ENCODE measurements around the gene AGBL3. TPM values are rescaled to one million over a fixed set of nuclear protein-coding genes. Genes with fewer than 3 reads are reported as not detected.

Gene AGBL3
- total RNA-seq, 2 experiments from 2014 or later = 2.2 to 2.5 TPM

GRCh38 chr7:135001390-135002165 lies 15.3 kb downstream of the AGBL3 start:
- Histone ChIP-seq H3K27me3 (ENCODE audit: control insufficient read depth in 1 of 2, insufficient read depth in 2 of 2, low read length in 2 of 2) (no peaks in the 10 kb centered on the region), H3K9me3 (ENCODE audit: control insufficient read depth in 1 of 2, insufficient read depth in 1 of 2, low read length in 2 of 2) (no peaks in the 10 kb centered on the region), H3K4me1 (ENCODE audit: insufficient read depth, low read length) (no peaks in the 10 kb centered on the region), H3K36me3 (ENCODE audit: insufficient read depth, low read length) (no peaks in the 10 kb centered on the region), H3K27ac (ENCODE audit: low read depth in 1 of 2, low read length in 2 of 2) (no peak overlapping the region), H3K4me3 (ENCODE audit: low read length) (no peak overlapping the region)
- DNase-seq (no peak), ATAC-seq (ENCODE audit: poor library complexity) (no peak)
- intact Hi-C loops (cut with DNase I, micrococcal nuclease) = no loop called here
- H3K36me3 Mint-ChIP-seq (ENCODE audit: low read depth) = peaks cover 19% of the 10 kb centered on the region
- POLR2A ChIA-PET = no interaction called here
- H3K27me3 Mint-ChIP-seq = no peaks in the 10 kb centered on the region
- peaks cover 2% of the 10 kb centered on the region for H3K9me3 Mint-ChIP-seq
- H3K27ac Mint-ChIP-seq = no peak overlapping the region
- TF ChIP-seq CTCF (IDR thresholded peaks at IDR 0.05) = no peak
- no peak overlapping the region for H3K4me3 Mint-ChIP-seq
- CTCF ChIA-PET = no interaction called here
- peaks cover 3% of the 10 kb centered on the region for H3K4me1 Mint-ChIP-seq (ENCODE audit: low read depth)

- CTCF ChIA-PET = no interaction called here
These were observed 25.9 kb downstream of the AGBL3 start for GRCh38 chr7:135012229-135012628.

GRCh38 chr7:135023622-135024021 lies 37.3 kb downstream of the AGBL3 start:
- H3K27ac Mint-ChIP-seq = no peak overlapping the region
- peaks cover 5 to 8% of the 10 kb centered on the region in 2 experiments for H3K9me3 ChIP-seq (ENCODE audit: control insufficient read depth in 1 of 2, insufficient read depth in 1 of 2, low read length in 2 of 2)
- no peak overlapping the region for H3K4me3 Mint-ChIP-seq
- intact Hi-C loops (cut with DNase I, micrococcal nuclease) = no loop called here
- ChIA-PET CTCF (no interaction called here), POLR2A (no interaction called here)
- peaks cover 12% of the 10 kb centered on the region for H3K9me3 Mint-ChIP-seq
- no peak for TF ChIP-seq CTCF (IDR thresholded peaks at IDR 0.05)
- no peak overlapping the region for H3K4me3 ChIP-seq (ENCODE audit: low read length)
- peaks cover 5% of the 10 kb centered on the region for H3K36me3 Mint-ChIP-seq (ENCODE audit: low read depth)
- DNase-seq = no peak
- H3K36me3 ChIP-seq (ENCODE audit: insufficient read depth, low read length) = no peaks in the 10 kb centered on the region
- ATAC-seq (ENCODE audit: poor library complexity) = no peak
- no peaks in the 10 kb centered on the region for H3K4me1 ChIP-seq (ENCODE audit: insufficient read depth, low read length)
- H3K27ac ChIP-seq (ENCODE audit: low read depth in 1 of 2, low read length in 2 of 2) = no peak overlapping the region
- H3K4me1 Mint-ChIP-seq (ENCODE audit: low read depth) = no peaks in the 10 kb centered on the region
- no peaks in the 10 kb centered on the region for H3K27me3 Mint-ChIP-seq
- no peaks in the 10 kb centered on the region for H3K27me3 ChIP-seq (ENCODE audit: control insufficient read depth in 1 of 2, insufficient read depth in 2 of 2, low read length in 2 of 2)

More at GRCh38 chr7:135012229-135012628, 25.9 kb downstream of the AGBL3 start:
- H3K4me3 Mint-ChIP-seq = no peak overlapping the region
- no peaks in the 10 kb centered on the region for H3K4me1 Mint-ChIP-seq (ENCODE audit: low read depth)
- Histone ChIP-seq H3K27ac (ENCODE audit: low read depth in 1 of 2, low read length in 2 of 2) (no peak overlapping the region), H3K4me1 (ENCODE audit: insufficient read depth, low read length) (no peaks in the 10 kb centered on the region), H3K36me3 (ENCODE audit: insufficient read depth, low read length) (no peaks in the 10 kb centered on the region), H3K27me3 (ENCODE audit: control insufficient read depth in 1 of 2, insufficient read depth in 2 of 2, low read length in 2 of 2) (no peaks in the 10 kb centered on the region), H3K9me3 (ENCODE audit: control insufficient read depth in 1 of 2, insufficient read depth in 1 of 2, low read length in 2 of 2) (peaks cover 0 to 10% of the 10 kb centered on the region in 2 experiments), H3K4me3 (ENCODE audit: low read length) (no peak overlapping the region)
- intact Hi-C loops (cut with DNase I, micrococcal nuclease) = no loop called here
- no peak for ATAC-seq (ENCODE audit: poor library complexity)
- no peaks in the 10 kb centered on the region for H3K27me3 Mint-ChIP-seq
- no peaks in the 10 kb centered on the region for H3K36me3 Mint-ChIP-seq (ENCODE audit: low read depth)
- POLR2A ChIA-PET = no interaction called here
- DNase-seq = no peak
- H3K27ac Mint-ChIP-seq = no peak overlapping the region
- TF ChIP-seq CTCF (IDR thresholded peaks at IDR 0.05) = no peak
- peaks cover 2% of the 10 kb centered on the region for H3K9me3 Mint-ChIP-seq
